Stimulated activated CD4-positive, alpha-beta T cell treated with anti-CD3 and anti-CD28 coated beads, Interleukin-12 subunit alpha, Interleukin-12 subunit beta, amount 100 ng/mL, for 4 hours (primary cell): ENCODE measurements around the gene NCOA1.
"Not testable (repeated sequence)": the region's sequence is repeated elsewhere in the genome, so short reads cannot be mapped to it uniquely, and the experiment has no call there.

ENCODE experiments used
- DNase-seq: peaks from one replicate; pipeline ENCODE4 v3.0.0-alpha.2; 2020

NCOA1 gene

DNA sequence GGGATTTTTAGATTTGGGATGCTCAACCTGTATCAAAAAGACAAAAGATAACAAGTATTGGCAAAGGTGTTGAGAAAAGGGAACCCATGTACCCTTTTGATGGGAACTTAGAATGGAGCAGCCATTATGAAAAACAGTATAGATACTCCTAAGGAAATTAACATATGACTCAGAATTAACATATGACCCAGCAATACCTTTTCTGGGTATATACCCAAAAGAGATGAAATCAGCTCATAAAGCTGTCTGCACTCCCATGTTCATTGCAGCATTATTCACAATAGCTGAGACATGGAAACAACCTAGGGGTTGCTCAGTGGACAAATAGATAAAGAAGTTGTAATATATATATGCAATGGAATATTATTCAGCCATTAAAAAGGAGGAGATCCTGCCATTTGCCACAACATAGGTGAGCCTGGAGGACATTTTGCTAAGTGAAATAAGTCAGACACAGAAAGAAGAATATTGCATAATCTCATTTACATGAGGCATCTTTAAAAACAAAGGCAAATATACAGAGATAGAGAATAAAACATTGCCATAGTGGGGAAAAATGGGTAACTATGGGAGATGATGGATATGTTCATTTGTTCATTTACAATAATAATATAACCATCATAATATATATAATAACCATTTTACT is 160.1 kb downstream of the NCOA1 start:
- DNase-seq, result no peak

DNA sequence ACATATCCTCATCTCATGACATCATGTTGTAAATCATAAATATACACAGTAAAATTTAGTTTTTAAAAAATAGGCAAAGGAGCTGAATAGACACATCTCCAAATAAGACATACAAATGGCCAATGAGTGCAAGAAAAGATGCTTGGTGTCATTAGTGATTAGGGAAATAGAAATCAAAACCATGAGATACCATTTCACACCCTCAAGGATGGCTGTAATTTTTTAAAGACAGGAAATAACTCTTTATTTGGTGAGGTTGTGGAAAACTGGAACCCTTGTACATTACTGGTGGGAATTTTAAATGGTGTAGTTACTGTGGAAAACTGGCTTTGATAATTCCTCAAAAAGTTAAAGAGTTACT is 160.6 kb downstream of the NCOA1 start:
- no peak for DNase-seq

DNA sequence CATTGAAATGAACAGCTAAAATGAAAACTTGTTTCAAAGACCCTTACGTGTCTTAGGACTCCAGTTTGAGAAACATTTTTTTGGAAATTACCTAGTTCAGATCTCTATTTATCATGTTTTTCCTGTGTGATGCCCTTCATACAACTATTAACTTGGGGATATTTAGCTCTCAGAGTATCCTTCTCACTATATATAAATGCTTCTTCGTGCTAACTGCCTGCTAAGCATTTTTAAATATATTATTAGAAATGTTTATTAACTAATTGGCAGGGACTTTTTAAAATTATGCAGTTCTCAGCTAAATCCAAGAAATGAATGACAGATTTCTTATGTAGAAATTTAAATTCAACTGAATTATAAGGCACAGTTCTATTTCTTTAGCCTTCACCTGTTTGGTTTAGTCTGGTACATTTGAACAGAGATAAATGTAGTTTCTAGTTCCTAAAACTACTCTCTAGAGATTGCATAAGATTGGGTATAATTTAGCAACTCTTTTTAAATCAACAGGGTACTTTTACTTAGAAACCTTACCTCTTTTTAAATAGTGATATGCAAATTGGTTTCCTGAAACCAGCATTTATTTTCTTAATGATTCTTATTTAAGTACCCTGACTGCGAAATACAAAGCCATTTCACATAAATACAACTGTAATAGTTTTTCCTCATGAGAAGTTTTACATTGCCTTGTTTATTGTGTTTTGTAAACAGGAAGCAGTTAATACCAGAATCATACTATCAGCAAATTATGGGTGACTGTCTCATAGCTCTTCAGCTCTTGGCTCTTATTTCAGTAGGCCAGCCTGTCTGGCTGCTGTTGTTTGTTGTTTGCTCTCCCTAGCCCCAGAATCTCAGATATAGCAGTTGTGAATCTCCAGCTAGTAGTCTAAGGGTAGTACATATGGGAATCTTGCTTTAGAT is 161.5 kb downstream of the NCOA1 start:
- DNase-seq, result no peak

DNA sequence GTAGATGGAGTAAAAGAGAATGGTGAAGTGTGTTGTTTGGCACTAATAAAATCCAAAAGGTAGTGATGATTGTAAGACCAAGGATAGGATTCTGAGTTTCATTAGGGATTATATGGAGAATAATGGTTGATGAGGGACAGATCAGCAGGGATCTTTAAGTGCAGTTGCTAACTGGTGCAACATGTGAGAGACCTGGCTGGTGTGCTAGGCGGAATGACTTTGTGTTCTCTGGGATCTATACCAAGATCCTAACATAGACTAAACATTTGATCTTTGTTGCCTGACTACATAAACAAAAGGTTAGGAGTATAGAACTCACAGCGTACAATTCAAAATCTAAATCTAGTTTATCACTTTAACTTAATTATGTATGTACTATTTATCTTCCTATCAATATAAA is 166.8 kb downstream of the NCOA1 start:
- no peak for DNase-seq

DNA sequence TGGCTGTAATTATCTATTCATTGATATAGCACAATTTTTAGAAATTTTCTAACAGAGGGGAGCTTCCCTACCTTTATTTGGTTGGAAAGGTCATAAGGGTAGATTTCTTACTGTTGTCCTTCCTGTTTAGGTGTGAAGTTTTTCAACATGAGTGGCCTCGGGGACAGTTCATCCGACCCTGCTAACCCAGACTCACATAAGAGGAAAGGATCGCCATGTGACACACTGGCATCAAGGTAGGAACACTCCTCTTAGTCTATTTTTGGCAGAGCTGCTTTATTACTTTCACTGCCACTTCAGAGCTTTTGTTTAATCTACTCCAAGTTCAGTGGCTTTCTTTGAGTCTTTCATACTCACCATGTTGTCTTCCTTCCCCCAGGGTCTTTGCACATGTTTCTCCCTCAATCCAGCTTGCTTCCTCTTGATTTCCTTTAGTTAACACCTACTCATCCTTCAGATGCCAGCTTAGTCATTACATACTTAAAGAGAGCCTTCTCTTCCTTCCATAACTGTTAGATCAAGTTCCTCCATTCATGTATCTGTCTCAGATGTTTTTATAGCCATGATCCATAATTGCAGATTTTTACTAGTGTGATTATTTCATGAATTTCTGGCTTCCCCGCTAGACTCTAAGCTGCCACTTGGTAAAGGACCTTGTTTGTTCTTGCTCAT is 167.6 kb downstream of the NCOA1 start:
- no peak for DNase-seq

DNA sequence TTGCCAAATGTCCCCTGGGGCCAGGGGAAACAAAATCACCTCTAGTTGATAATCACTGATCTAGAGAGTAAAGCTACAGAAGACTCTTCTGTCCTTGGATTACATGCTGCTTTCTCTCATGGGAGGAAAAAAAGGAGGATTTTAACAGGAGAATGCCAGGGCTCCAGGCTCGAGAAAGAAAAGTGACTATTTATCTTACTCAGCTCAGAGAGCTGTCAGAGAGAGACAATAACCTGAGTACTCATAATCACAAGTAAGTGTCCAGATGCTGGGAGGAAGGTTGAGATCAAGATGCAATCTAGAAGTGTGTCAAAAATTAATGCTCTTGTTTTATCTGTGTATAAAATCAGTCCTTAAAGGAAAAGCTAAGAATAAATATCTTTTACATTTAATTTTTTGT is 168.8 kb downstream of the NCOA1 start:
- no peak for DNase-seq

DNA sequence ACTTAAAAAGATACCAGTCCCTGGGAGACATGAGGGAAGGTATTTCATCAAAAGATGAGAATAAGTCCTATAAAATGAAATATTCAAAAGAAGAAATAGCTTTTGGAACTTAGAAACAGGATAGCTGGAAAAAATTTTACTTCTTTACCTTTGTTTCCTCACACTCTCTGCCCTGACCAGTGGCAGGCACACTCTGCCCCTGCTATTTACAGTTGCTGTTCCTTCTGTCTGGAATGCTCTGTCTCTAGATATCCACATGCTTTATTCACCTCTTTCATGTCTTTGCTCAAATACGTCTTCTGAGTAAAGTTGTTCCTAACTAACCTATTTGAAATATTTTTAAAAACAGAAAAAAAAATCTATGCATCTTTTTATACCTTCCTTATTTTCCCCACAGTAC is 176.5 kb downstream of the NCOA1 start:
- DNase-seq, result no peak

DNA sequence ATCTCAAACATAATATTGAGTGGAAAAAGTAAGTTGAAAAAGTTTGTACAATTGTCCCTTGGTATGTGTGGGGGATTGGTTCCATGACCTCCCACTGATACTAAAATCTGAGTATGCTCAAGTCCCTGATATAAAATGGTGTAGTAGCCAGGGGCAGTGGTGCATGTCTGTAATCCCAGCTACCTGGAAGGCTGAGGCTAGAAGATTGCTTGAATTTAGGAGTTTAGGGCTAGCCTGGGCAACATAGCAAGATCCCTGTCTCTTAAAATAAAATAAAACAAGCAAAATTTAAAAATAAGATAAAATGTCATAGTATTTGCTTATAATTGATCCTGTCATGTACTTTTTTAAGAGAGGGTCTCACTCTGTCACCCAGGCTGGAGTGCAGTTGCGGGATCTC is 180.2 kb downstream of the NCOA1 start:
- no peak for DNase-seq

DNA sequence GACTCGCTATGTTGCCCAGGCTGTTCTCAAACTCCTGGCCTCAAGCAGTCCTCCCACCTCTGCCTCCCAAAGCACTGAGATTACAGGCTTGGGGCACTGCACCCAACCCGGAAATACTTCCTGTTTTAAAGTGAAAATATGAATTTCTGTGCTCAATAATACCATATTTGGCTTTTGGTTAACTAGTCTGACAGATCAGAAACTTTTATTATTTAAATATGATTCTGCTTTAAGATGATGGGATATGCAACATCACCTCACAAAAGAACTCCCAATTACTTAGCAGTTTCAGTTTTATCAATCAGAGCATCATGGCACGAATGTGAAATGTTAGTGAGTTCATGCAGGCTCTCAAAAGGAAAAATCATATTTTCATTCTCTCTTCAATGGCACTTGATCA is 181.5 kb downstream of the NCOA1 start:
- DNase-seq, result no peak

DNA sequence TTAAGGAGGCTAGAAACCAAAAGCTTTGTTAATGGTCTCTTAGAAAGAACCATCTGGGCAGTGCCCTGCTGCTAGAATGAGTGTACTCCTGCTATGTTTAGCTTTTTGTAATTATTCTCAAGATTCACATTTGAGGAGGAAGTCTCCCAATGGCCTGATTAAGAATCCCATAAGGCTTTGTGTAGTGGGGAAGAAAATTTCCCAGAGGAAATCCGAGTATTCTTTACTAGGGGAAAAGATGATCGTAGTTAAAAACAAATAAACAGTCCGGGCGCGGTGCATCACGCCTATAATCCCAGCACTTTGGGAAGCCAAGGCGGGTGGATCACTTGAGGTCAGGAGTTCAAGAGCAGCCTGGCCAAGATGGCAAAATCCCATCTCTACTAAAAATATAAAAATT is 184.3 kb downstream of the NCOA1 start:
- DNase-seq, result no peak

DNA sequence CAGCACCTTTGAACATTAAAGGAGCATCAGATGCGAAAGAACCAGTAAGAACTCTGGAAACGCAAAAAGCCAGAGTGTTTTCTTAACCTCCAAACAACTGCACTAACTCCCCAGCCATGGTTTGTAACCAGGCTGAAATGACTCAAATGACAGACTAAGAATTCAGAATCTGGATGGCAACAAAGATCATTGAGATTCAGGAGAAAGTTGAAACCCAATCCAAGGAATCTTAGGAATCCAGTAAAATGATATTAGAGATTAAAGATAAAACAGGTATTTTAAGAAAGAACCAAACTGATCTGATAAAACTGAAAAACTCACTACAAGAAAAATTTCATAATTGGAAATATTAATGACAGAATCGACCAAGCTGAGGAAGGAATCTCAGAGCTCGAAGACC is 185.4 kb downstream of the NCOA1 start:
- DNase-seq, result no peak

DNA sequence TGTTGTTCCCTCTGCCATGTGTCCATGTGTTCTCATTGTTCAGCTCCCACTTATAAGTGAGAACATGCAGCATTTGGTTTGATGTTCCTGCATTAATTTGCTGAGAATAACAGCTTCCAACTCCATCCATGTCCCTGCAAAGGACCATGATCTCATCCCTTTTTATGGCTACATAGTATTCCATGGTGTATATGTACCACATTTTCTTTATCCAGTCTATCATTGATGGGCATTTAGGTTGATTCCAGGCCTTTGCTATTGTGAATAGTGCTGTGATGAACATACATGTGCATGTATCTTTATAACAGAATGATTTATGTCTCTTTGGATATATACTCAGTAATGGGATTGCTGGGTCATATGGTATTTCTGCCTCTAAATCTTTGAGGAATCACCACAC is 187.0 kb downstream of the NCOA1 start:
- not testable (repeated sequence) for DNase-seq

DNA sequence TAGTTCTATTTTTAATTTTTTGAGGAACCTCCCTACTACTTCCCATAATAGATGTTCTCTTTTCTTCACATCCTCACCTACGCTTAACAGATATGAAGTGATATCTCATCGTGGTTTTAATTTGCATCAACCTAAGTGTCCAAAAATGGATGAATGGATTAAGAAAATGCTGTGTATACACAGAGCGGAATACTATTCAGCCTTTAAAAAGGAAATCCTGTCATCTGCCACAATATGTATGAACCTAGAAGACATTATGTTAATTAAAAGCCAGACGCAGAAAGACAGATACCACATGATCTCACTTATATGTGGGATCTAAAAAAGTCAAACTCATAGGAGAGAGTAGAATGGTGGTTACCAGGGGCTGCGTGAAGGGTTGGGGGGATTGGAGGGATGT is 189.1 kb downstream of the NCOA1 start:
- no peak for DNase-seq

DNA sequence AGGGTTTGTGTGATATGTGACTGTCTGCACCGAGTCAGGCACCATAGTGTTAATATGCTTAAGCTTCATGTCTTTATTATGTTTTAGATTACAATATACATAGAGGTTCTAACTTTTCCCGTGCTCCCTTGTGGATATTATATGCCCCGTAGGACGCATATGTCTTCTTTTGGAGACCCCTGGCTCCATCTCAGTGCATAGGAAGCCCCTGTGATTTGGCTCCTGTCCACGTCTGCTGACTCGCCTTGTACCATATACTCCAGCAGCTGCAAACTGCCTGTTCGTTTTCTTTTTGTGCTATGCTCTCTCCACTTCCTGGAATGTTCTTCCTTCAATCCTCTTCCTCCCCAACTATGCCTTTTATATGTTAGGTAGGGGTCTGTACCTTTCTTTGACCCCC is 191.2 kb downstream of the NCOA1 start:
- DNase-seq, result no peak

DNA sequence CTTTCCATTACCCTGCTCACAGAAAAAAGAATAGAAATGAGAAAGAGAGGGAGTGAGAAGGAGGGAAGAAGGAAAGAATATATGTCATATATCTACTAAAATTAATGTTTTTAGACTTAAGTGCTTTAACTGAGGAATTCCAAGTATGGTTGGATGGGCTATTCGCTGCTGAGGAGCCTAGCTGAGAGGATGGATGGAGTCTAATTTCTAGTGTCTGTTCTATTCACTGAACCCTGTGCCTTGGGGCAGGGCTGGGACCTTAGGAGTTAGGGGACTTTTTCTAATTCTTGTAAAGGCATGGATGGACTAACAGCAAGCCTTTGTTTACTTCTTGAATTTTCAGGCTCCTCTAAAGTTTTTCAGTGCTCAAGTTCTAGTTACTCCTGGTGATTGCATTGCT is 192.4 kb downstream of the NCOA1 start:
- no peak for DNase-seq

DNA sequence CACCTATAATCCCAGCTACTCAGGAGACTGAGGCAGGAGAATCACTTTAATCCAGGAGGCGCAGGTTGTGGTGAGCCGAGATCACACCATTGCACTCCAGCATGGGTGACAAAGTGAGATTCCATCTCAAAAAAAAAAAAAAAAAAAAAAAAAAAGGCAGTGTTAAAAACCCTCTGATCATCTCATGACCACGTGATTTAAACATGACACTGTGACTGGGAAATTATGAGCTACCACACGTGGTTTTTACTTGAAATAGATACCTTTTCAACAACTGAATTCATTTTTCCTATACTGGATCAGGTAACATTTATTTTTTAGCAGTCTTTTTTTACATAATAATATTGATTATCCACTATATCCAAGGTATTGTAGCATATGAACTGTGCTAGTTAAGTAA is 199.5 kb downstream of the NCOA1 start:
- no peak for DNase-seq

DNA sequence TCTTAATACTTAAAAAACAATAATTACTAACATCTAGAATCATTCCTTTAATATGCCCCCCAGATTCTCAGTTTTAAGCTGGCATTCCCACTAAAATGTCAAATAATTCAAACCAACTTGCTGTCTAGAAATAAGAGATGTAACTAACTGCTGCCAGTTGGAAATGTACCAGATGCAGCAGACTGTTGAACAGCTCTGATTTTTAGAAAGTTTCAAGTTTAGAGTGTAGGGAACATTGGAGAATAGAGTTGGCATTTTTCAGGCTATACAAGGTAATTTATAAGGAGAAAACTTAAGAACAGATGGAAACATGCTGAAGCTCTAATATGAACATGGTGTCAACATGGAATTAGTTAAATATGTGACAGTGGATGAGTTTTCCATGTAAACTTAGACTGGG is 200.8 kb downstream of the NCOA1 start:
- DNase-seq, result no peak

DNA sequence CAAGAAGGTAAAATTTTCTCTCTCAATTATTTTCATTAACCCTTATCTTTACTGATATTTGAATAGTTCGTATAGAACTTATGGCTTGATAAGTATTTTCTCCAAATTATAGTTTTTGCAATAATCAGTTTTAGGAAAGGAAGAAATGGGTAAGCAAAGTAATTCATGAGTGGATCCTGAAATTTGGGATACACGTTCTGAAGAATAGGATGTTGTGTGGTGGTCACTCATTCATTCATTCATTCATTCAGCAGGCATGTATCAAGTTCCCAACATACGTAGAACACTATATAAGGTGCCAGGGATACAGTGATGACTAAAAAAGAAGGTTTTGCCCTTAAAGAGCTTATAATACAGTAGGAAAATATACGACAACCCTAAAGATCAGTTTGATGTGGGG is 206.7 kb downstream of the NCOA1 start:
- no peak for DNase-seq

DNA sequence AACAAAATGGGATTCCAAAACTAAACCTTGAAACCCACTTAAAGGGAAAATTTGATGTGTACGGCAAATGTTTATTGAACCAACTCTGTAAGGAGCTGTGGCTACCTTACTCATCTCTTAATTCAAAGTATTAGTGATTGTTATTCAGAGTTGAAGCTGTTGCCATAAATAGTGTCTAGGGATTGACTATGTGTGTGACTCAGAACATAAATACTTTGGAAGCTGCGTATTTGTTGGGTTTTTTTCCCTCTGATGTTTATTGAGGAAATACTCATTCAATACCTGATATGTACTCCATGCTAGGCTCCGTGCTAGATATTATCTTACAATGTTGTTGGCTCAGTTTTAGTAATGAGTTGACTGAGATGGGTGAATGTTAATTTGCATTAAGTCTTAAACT is 211.7 kb downstream of the NCOA1 start:
- no peak for DNase-seq

DNA sequence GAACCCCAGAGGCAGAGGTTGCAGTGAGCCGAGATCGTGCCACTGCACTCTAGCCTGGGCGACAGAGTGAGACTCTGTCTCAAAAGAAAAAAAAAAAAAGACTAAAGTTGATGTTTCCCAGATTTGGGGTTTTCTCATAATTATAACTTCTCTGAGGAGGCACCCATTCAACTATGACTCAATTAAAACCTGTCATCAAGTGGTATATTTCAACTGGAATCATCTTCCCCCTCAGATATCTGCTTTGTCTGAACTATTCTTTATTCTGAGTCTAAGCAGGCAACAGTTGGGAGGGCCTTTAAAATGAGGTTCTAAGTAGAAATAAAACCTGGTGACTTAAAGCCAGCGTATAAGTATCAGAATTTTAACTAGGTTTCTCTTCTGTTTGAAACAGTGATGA is 213.6 kb downstream of the NCOA1 start:
- DNase-seq, result no peak

DNA sequence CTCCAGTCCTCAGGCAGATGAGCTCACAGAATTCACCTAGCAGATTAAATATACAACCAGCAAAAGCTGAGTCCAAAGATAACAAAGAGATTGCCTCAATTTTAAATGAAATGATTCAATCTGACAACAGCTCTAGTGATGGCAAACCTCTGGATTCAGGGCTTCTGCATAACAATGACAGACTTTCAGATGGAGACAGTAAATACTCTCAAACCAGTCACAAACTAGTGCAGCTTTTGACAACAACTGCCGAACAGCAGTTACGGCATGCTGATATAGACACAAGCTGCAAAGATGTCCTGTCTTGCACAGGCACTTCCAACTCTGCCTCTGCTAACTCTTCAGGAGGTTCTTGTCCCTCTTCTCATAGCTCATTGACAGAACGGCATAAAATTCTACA is 216.1 kb downstream of the NCOA1 start:
- no peak for DNase-seq

DNA sequence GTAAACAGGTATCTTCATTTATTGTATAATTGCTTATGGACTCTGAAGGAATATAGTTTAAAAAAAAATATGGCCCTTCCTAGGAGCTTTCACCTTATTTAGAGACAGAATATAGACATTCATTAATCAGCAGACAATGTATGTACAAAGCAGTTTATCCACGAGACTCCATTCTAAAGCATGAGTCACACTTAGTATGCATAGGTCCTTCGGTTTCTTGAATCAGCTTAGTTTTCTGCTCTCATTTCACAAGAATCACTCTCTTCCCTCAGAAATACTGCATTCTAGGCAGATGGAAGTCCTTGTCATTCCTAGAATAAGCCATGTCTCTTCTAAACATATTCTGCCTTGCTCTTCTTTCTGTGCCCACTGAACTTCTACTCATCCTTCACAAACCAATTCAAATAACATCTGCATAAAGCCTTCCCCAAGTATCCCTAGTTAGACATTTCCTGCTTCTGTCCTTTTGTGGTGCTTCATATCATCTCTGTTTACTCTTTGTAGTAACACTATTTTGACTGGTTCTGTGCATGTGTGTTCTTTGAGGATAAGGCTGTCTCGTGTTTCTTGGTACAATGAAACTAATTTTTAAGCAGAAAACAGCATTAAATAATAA is 217.6 kb downstream of the NCOA1 start:
- no peak for DNase-seq

DNA sequence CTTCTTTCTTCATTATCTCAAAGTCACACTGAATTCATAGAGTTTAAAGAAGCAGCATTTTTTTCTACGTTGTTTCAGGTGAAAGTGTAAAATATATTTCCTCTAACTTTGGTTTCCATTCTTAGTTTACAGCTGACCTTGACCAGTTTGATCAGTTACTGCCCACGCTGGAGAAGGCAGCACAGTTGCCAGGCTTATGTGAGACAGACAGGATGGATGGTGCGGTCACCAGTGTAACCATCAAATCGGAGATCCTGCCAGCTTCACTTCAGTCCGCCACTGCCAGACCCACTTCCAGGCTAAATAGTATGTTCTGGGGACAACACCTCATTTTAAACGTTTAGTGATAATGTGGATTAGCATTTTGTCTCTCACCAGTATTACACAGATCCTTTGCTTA is 219.8 kb downstream of the NCOA1 start:
- DNase-seq, result no peak

DNA sequence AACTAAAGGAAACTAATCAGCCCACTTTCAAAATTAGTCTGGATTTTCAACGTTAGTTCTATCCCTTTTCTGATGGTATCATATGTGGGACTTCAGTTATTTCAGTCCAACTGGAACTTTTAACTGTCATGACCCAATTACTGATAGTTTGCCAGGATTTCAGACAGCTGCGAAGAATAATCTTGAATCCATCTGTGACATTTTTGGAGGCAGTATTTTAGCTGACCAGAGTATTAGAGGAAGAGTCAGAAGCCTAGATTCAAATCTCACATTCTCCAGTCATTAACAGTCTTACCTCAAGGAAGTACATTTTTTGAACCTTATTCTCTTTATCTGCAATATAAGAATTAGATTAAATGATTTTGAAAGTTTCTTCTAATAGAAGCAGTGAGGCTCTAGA is 220.8 kb downstream of the NCOA1 start:
- no peak for DNase-seq
